Mononuclear cell (primary cell): ENCODE results near the gene MED10. TPM values are rescaled to one million over a fixed set of nuclear protein-coding genes. Genes with fewer than 3 reads are reported as not detected.

Experiments used
- H3K27me3 ChIP-seq: 2 replicates; pipeline ENCODE4 v1.6.0; 2011; ENCODE audit warnings: low read length, control low read depth; ENCODE audit not compliant: insufficient read depth
- H3K4me1 ChIP-seq: 2 replicates; pipeline ENCODE4 v1.5.1; 2011; ENCODE audit warnings: mild to moderate bottlenecking, low read length, control low read depth; ENCODE audit not compliant: insufficient read depth
- H3K4me3 ChIP-seq: 2 replicates; pipeline ENCODE4 v1.5.1; 2011; ENCODE audit warnings: mild to moderate bottlenecking, low read length, moderate library complexity
- H3K9me3 ChIP-seq: 2 replicates; pipeline ENCODE4 v1.5.1; 2011; ENCODE audit warnings: low read depth, mild to moderate bottlenecking, control low read depth, low read length
- total RNA-seq: library from RNA; depleted of rRNA; stranded (reverse); fragments of >200 nt; gene quantifications from one replicate; pipeline ENCODE4 v1.2.3, GENCODE V29; 2012

MED10 gene
- total RNA-seq, 1 donor: 32.6 TPM

DNA sequence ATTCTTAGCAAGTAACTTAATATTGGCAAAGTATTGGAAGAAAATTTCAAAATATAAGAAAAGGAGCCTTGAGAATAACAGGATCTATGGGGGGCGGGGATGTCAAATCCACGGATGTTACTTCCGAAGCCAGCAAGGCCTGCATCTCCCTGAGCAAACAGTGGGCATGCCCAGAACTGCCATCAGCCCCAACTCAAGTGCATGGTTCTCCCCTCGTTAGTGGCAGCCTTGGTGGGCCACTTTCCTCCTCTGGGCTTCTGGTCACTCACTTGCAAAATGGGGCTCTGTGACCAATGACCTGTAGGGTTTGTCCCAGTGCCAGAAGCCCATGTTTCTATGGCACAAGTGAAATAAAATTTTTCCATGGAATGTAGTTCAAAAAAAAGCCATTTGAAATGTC, 27.2 kb upstream of the MED10 start:
- H3K27me3 ChIP-seq: no peaks in the 10 kb centered on the region
- no peak overlapping the region for H3K4me3 ChIP-seq
- no peaks in the 10 kb centered on the region for H3K9me3 ChIP-seq
- H3K4me1 ChIP-seq: no peaks in the 10 kb centered on the region

DNA sequence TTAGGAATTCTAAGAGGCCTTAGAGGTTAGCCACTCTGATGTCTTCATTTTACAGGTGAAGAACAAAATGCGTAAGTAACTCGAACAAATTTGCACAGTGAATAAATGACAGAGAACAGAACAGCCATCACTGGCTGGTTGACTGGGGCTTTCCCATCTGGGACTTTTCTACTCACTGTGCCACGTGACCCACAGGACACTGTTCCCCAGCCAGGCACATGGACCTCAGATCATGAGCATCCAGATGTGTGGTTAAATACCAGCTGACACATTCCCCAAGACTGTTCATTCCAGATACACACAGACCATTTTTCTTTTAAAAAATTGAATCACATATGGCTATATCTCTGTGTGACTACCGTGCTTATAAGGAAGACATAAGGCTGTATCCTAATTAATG, 25.8 kb upstream of the MED10 start:
- no peak overlapping the region for H3K4me3 ChIP-seq
- H3K9me3 ChIP-seq: no peaks in the 10 kb centered on the region
- H3K4me1 ChIP-seq: no peaks in the 10 kb centered on the region
- no peaks in the 10 kb centered on the region for H3K27me3 ChIP-seq

DNA sequence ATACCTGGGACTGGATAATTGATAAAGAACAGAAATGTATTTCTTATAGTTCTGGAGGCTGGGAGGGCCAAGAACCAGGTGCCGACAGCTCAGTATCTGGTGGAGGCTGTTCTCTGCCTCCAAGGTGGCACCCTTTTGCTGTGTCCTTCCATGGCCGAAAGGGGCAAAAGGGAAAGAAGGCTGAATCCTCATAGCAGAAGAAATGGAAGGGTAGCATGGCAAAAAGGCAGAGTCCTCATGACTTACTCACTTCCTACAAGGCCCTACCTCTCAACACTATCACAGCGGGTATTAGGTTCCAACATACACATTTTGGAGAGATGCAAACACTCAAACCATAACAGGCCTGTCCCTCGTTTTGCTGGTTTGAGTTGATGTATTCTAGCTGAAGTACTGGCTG, 25.1 kb upstream of the MED10 start:
- no peaks in the 10 kb centered on the region for H3K27me3 ChIP-seq

DNA sequence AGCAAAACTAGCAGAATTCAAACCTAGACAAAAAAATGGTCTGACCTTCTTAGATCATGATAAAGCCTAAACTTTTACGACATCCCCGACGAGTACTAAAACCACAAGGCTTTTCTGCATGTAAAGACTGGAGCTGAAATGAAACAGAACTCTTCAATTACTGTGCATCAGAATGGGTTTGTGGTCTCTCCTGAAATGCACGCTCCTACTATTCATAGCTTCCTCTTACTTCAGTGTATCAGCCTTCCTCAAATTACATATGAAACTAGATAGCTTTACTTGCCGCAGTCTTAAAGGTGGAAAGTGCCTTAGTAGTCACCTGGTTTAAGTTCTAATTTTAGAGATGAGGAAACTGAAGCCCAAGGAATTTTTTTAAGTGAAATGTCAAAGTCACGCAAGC, 24.6 kb upstream of the MED10 start:
- Histone ChIP-seq H3K9me3 (no peaks in the 10 kb centered on the region), H3K4me3 (no peak overlapping the region), H3K4me1 (no peaks in the 10 kb centered on the region), H3K27me3 (no peaks in the 10 kb centered on the region)

More for the DNA sequence above, 25.1 kb upstream of the MED10 start:
- Histone ChIP-seq H3K9me3 (no peaks in the 10 kb centered on the region), H3K4me1 (no peaks in the 10 kb centered on the region), H3K4me3 (no peak overlapping the region)

DNA sequence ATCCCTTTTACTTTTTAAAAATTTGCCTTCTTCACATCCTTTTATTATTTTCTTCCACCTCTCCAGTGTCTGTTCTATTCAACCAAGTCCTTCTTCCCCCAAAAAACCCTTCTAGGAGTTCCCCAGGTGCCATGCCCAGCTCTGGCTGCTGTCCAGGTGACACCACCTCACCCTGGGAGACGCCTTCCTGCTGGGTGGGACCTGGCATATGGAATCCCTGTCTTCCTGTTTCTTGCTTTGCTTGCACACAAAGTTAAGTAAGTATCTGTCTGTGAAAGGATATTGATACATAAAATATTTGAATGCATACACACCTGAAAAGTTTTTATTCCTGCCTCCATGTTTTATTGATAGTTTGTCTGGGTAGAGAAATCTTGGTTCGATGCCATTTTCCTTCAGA, 23.1 kb upstream of the MED10 start:
- Histone ChIP-seq H3K9me3 (no peaks in the 10 kb centered on the region), H3K4me3 (no peak overlapping the region), H3K27me3 (no peaks in the 10 kb centered on the region), H3K4me1 (no peaks in the 10 kb centered on the region)

DNA sequence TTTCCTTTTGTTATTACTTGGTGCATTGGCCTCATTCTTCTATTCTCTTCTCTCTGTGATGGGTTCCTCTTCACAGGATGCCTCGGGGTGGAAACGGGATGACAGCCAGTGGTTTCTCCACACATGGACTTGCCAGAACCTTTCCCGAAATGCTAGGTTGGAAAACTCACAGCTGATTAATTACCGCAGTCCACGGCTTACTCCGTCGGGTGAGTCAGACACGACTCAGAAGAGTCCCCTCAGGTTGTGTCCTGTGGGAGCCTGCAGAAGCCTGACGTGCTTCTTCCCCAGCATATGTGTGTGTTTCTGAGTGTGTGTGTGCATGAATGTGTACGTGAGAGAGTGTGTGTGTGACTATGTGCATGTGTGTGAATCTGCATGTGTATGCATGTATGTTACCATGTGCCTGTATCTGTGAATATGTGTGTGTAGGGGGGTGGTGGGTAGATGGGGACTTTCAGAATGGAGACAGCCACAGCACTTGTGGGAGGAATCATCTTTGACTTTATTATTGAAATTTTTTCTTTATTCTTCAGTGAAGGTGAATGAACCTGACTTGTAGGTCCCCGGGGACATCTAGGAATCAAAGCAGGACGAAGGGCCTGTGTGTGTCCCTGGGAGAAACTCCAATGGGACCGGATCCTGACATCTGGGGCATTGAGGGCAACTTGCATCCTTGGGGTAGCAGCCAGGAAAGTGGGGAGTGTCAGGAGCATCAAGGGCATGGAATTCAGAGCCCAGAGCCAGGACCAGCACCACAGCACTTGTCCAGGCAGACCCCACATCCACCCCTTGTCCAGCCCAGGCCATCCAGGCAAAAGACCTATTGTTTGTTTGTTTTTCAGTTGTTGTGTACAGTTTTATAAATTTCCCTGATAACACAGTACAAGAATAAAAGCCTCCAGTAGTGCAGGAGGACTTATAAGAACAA, 21.9 kb upstream of the MED10 start:
- Histone ChIP-seq H3K4me1 (no peaks in the 10 kb centered on the region), H3K4me3 (no peak overlapping the region), H3K9me3 (no peaks in the 10 kb centered on the region), H3K27me3 (no peaks in the 10 kb centered on the region)

DNA sequence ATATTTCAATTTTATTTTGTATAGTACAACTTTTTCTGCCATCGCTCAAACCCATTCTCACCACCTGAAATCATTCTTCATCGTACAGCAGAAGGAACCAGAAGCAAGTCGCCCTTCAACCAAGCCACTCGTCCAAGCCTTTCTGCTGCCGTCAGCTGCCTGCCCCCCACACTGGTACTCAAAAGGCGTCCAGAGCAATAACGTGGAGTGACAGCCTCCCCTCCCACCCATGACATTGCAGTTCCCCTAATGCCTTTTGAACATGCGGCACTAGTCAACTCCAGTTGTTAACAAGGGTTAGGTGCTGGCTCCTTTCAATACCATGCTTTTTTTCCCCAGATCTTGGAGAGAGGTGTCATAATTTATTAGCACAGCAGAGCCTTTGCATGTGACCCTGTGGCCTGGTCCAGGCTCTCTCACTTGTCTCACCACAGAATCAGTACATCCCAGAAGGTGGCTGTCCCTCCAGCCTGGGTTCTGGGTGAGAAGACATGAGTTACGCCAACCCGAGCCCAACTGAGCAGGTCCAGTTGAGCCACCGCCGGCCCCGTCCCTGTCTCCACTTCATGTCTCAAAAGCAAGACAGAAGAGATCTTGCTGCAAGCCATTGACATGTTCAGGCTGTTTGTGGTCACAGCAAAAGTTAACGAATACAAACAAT, 20.4 kb upstream of the MED10 start:
- Histone ChIP-seq H3K9me3 (no peaks in the 10 kb centered on the region), H3K4me3 (no peak overlapping the region), H3K27me3 (no peaks in the 10 kb centered on the region), H3K4me1 (no peaks in the 10 kb centered on the region)

DNA sequence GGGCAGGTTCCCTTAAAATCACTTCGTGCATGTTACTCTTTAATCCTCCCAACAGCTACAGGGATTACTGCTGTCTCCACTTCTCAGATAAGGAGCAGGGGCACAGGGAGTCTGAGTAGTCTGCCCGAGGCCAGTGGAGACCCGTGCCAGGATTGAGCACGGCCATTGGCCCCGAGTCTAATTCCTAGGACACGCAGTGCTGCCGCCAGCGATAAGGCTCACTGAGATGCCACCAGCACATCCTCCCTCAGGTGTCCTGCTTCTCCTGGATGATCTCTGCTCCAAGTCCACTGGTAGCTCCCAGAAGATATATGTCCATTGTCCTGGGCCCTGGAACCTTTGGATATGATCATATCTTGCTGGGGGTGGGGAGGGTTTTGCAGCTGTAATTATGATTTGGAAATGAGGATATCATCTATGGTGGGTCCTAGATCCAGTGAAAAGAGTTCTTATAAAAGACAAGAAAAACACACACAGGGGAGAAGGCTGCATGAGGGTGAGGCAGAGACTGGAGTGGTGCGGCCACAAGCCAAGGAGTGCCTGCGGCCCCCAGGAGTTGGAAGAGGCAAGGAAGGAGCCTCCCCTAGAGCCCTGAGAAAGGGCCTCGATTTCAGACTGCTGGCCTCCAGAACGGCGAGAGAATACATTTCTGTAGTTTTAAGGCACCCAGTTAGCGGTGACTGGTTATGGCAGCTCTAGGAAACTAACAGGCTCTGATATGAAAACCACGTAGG, 19.4 kb upstream of the MED10 start:
- Histone ChIP-seq H3K27me3 (no peaks in the 10 kb centered on the region), H3K9me3 (no peaks in the 10 kb centered on the region), H3K4me3 (no peak overlapping the region), H3K4me1 (no peaks in the 10 kb centered on the region)

DNA sequence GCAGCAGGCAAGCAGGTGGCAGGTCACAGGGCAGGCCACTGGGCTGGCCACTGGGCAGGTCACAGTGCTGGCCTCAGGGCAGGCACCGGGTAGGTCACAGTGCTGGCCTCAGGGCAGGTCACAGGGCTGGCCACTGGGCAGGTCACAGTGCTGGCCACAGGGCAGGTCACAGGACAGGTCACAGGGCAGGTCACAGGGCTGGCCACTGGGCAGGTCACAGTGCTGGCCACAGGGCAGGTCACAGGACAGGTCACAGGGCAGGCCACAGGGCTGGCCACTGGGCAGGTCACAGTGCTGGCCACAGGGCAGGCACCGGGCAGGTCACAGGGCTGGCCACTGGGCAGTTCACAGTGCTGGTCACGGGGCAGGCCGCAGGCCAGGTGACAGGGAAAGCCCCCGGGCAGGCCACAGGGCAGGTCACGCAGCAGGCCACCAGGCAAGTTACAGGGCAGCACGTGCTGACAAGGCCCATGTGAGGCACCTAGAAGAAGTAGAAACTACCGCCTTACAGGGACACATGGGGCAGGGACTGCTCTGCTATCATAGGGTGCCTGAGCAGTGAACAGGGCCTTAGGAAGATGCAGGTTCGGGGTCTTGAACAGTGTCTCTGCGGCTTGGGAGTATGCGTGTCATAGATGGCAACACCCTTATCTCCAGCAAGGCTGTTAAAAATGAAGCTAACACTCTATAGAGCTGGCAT, 18.6 kb upstream of the MED10 start:
- Histone ChIP-seq H3K9me3 (no peaks in the 10 kb centered on the region), H3K4me3 (no peak overlapping the region), H3K4me1 (no peaks in the 10 kb centered on the region), H3K27me3 (no peaks in the 10 kb centered on the region)

DNA sequence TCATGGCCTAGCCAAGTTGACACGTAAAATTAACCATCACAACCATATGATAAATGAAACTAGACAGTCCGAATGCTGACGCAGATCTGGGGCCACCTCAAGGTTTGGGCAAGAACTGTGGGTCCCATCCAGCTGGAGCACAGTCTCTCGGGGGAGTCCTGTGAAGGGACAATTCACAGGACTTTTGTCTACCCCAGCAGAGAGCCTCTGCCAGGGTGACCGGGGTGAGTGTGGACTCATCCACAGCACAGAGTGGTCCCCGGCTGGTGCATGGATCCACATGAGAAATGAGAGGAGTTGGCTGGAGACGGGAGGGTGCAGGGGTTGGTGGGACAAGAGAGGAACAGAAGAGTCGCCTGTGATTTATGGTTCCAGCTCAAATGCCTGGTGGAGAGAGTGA, 17.7 kb upstream of the MED10 start:
- H3K27me3 ChIP-seq: no peaks in the 10 kb centered on the region
- H3K4me1 ChIP-seq: no peaks in the 10 kb centered on the region
- H3K9me3 ChIP-seq: no peaks in the 10 kb centered on the region
- H3K4me3 ChIP-seq: no peak overlapping the region

DNA sequence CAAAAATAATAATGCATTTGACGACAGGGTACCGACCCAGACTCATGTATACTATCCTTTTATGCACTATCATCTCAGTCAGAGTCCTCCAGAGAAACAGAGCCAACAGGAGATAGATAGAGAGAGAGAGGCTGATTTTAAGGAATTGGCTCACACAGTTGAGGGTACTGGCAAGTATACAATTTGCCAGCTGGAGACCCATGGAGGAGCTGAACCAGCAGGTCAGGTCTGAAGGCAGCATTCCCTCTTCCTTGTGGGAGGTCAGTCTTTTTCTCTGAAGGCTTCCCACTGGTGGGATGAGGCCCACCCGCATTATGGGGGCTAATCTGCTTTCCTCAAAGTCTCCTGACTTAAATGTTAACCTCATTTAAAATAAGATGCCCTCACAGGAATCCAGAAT, 17.3 kb upstream of the MED10 start:
- Histone ChIP-seq H3K9me3 (no peaks in the 10 kb centered on the region), H3K4me1 (no peaks in the 10 kb centered on the region), H3K4me3 (no peak overlapping the region), H3K27me3 (no peaks in the 10 kb centered on the region)

DNA sequence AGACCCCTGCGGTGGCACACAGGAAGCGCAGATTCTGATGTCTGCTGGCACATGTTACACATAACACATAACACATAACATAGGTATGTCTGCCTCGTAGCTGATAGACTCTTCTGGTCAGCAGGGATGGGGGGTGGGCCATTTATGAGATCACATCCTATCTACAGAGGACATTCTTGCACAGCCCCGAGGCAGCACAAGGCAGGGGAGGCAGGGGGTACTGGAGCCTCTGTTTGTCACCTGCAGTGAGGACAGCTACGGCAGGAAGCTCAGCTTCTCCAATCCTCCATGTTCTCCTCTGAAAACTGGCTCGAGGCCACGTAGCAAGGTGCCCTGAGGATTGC, 16.7 kb upstream of the MED10 start:
- no peaks in the 10 kb centered on the region for H3K9me3 ChIP-seq
- no peaks in the 10 kb centered on the region for H3K4me1 ChIP-seq
- H3K27me3 ChIP-seq: no peaks in the 10 kb centered on the region
- no peak overlapping the region for H3K4me3 ChIP-seq

DNA sequence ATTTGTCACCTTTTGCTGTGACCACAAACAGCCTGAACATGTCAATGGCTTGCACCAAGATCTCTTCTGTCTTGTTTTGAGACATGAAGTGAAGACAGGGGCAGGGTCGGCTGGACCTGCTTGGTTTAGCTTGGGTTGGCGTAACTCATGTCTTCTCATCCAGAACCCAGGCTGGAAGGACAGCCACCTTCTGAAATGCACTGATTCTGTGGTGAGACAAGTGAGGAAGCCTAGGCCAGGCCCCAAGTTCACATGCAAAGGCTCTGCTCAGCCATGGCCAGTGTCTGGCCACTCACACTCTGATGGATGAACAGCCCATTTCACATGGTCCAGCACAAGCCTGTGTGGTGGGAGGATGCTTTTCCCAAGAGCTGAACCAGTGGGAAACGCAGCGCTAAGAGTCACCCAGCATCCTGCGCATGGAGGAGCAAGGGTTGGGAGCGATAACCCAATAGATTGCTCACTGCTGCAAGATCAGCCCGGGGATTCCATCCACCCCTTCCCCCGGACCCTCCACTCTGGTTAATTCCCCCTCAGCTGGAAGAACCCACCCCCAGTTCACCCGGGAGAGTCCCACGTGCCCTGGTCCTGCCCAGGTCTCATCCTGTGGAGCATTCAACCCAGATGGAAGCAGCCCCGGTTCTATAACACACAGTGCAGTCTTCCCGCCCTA, 16.2 kb upstream of the MED10 start:
- Histone ChIP-seq H3K9me3 (no peaks in the 10 kb centered on the region), H3K27me3 (no peaks in the 10 kb centered on the region), H3K4me1 (no peaks in the 10 kb centered on the region), H3K4me3 (no peak overlapping the region)

DNA sequence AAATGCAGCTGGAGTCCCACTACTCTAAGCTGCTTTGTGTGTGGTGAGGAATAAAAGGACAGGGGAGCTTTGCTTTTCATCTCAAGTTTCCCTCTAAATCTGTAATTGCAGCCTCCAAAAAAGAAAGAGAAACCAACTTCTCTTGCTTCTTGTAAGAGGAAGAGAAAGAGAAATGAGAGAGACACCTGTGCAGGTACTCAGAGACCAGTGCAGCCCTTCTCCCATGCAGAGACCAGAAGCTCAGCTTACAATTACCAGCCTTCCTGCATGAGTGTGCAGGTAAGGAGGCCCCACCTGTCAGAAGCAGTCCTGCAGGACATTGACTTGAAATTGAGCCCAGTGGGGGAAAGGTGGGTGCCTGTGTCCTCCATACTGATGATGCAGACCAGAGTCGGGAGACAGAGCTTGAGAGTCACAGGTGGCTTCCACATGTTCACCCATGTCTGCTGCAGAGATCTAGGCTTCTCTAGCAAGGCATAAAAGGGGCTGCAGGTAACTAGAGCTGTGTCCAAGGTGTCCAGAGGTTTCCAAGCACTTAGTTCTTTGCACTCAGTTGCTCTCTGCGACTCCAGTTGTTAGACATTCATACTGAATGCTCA, 15.3 kb upstream of the MED10 start:
- H3K9me3 ChIP-seq: no peaks in the 10 kb centered on the region
- no peak overlapping the region for H3K4me3 ChIP-seq
- no peaks in the 10 kb centered on the region for H3K4me1 ChIP-seq

More for the DNA sequence above, 15.3 kb upstream of the MED10 start:
- H3K27me3 ChIP-seq: no peaks in the 10 kb centered on the region
